Esophagus muscularis mucosa (tissue), 4 donors: Measurements from ENCODE around the gene SSC5D. TPM values are rescaled to one million over a fixed set of nuclear protein-coding genes. Genes with fewer than 3 reads are reported as not detected.

Experiments used
- DNase-seq: peaks from one replicate; pipeline ENCODE4 v3.0.0-alpha.2; 2017; ENCODE audit errors: extremely low spot score
- H3K27ac ChIP-seq, 4 donors: fragments of 200-600 bp; sonication (generic); replicated peaks in 1 of 4; 1 replicate in 3 of 4; 2 replicates in 1 of 4; pipeline ENCODE4 v1.5.1; 2016 to 2019; ENCODE audit warnings: mild to moderate bottlenecking in 1 of 4
- H3K27me3 ChIP-seq, 4 donors: fragments of 200-600 bp; sonication (generic); one replicate each; pipeline versions ENCODE4 v1.5.1 to v1.6.0; 2016 to 2019
- H3K36me3 ChIP-seq, 4 donors: fragments of 200-600 bp; sonication (generic); one replicate each; pipeline ENCODE4 v1.5.1; 2016 to 2019
- H3K4me1 ChIP-seq, 4 donors: fragments of 200-600 bp; sonication (generic); one replicate each; pipeline ENCODE4 v1.5.1; 2016 to 2019
- H3K4me3 ChIP-seq, 4 donors: fragments of 200-600 bp; sonication (generic); 1 replicate in 2 of 4; 2 replicates in 2 of 4; pipeline ENCODE4 v1.5.1; 2016 to 2019; ENCODE audit warnings: mild to moderate bottlenecking in 4 of 4, moderate library complexity in 1 of 4
- H3K9me3 ChIP-seq, 4 donors: fragments of 200-600 bp; sonication (generic); 1 replicate in 3 of 4; 2 replicates in 1 of 4; pipeline ENCODE4 v1.5.1; 2016 to 2019
- EP300 ChIP-seq: sonication (generic); formaldehyde crosslinking; IDR thresholded peaks from one replicate; pipeline ENCODE4 v1.6.1; 2017; ENCODE audit warnings: antibody characterized with exemption
- POLR2A ChIP-seq: fragments of 450-650 bp; IDR thresholded peaks from one replicate; pipeline ENCODE4 v1.6.1; 2017; ENCODE audit warnings: antibody characterized with exemption, moderate library complexity, mild to moderate bottlenecking, low read depth
- POLR2AphosphoS5 ChIP-seq, 2 donors: sonication (generic); formaldehyde crosslinking; IDR thresholded peaks; one replicate each; pipeline ENCODE4 v1.6.1; 2017; ENCODE audit warnings: antibody characterized with exemption in 2 of 2
- WGBS: methylation state at CpG from one replicate; pipeline ENCODE4 v1.1.5; 2018; 5-methylcytosine and 5-hydroxymethylcytosine counted together
- intact Hi-C: fragments of 100-400 bp; cut with DNase I; formaldehyde crosslinking; loops from one replicate; pipeline ENCODE4 v1.15.1; 2023
- total RNA-seq, 4 donors: library from RNA; depleted of rRNA; stranded (reverse); fragments of >200 nt; gene quantifications; one replicate each; pipeline versions ENCODE4 v1.1.0 to v1.2.1, GENCODE V29; 2016
- TF ChIP-seq, protein P1 (sequence below), 3 experiments: fragments of 200-600 bp in 2 of 3; fragments of 450-650 bp in 1 of 3; sonication (generic) in 2 of 3; IDR thresholded peaks; one replicate each; pipeline ENCODE4 v1.5.1; 2017 to 2019; ENCODE audit warnings: antibody characterized with exemption in 3 of 3, mild to moderate bottlenecking in 2 of 3, moderate library complexity in 1 of 3

SSC5D gene
- total RNA-seq, 4 donors from 2014 or later, result 9.5 to 41.2 (median 14.6) TPM

DNA sequence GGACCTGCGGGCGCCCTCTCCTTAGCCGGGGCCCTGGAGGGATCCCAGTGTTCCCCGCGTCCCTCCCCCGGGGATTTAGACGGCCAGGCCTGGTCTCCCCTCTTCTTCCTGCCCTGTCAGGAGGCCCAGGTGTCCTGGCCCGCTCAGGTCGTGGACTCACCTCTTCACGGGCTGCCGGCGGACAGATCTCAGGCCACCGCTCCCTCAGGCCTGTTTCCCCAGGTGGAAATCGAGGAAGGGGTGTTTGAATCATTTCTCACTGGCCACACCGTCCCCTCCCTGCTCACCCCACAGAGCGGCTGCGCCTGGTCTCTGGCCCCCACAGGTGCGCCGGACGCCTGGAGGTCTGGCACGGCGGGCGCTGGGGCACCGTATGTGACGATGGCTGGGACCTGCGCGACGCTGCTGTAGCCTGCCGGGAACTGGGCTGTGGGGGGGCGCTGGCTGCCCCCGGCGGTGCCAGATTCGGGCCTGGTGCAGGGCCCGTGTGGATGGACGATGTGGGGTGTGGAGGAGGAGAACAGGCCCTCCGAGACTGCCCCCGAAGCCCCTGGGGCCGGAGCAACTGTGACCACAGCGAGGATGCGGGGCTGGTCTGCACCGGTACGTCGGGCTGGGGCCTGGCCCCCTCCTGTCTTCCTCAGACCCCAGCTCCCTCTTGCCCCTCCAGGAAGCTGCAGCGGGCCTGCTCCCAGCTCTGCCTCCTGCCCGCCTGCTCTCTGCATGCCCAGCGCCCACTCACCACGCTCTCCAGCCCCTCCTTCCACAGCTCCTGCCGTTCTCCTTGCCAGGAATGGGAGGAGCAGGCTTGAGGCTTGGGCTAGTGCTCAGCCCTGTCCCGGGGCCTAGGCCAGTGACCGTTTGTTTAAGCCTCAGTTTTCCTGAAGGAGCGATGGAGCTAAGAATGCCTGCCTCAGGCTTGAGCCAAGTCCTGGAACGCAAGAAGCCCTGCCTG, 2.5 kb downstream of the SSC5D start:
- Histone ChIP-seq H3K9me3 (no peaks in the 10 kb centered on the region), H3K4me1 (peaks cover 43 to 96% (median 88%) of the 10 kb centered on the region in 4 donors), H3K4me3 (no peak overlapping the region), H3K27ac (peak overlapping the region; percentile 93 to 98 (median 96)), H3K36me3 (no peaks in the 10 kb centered on the region), H3K27me3 (no peaks in the 10 kb centered on the region)
- DNase-seq, result no peak
- WGBS, result 61% methylated on average over 16 of the region's 52 CpGs
- TF ChIP-seq POLR2AphosphoS5 (IDR thresholded peaks at IDR 0.05) (no peak), EP300 (no peak), POLR2A (no peak)
- TF ChIP-seq, protein P1, sequence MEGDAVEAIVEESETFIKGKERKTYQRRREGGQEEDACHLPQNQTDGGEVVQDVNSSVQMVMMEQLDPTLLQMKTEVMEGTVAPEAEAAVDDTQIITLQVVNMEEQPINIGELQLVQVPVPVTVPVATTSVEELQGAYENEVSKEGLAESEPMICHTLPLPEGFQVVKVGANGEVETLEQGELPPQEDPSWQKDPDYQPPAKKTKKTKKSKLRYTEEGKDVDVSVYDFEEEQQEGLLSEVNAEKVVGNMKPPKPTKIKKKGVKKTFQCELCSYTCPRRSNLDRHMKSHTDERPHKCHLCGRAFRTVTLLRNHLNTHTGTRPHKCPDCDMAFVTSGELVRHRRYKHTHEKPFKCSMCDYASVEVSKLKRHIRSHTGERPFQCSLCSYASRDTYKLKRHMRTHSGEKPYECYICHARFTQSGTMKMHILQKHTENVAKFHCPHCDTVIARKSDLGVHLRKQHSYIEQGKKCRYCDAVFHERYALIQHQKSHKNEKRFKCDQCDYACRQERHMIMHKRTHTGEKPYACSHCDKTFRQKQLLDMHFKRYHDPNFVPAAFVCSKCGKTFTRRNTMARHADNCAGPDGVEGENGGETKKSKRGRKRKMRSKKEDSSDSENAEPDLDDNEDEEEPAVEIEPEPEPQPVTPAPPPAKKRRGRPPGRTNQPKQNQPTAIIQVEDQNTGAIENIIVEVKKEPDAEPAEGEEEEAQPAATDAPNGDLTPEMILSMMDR (IDR thresholded peaks at IDR 0.05), result no peak
- intact Hi-C loops, result no loop called here

DNA sequence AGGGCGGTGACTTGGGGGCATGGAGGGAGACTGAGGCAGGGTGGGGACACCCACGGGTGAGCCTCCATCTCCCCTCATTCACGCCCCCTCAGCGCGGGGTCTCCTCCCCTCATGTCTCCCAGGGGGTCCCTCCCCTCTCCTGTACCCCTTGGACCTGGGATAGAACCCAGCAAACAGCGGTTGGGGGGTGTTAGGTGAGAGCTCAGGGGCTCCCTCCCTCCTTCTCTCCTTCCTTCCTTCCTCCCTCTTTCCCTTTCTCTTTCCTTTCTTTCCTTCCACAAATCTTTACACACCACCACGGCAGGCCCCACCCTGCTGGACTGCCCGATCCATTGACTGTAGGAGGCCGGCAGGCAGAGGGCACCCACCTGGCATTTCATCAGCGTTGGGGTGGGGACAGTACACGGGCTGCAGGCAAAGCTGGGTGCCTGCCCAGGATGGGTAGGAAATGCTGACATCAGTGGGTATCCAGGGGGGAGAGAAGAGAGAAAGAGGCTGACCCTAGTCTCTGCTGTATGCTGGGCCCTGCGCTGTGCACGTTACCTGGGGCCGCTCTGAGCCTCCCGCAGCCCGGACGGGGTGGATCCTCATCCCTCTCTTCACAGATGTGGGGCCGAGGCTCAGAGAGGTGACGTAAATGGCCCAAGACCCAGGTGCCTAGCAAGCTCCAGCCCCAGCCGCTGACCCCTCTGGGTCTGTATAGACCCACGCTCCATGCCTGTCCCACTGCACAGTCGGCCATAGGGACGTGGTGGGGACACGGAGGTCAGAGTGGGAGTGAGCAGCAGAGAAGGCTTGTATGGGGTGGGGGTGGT, 3.5 kb downstream of the SSC5D start:
- no peak overlapping the region for H3K4me3 ChIP-seq
- TF ChIP-seq POLR2A, result no peak
- TF ChIP-seq, protein P1 (IDR thresholded peaks at IDR 0.05), result no peak
- no peak for TF ChIP-seq EP300
- TF ChIP-seq POLR2AphosphoS5 (IDR thresholded peaks at IDR 0.05), result no peak
- H3K36me3 ChIP-seq, result peaks cover 0 to 4% (median 0%) of the 10 kb centered on the region in 4 donors
- H3K27me3 ChIP-seq, result no peaks in the 10 kb centered on the region
- intact Hi-C loops, result no loop called here
- H3K9me3 ChIP-seq, result no peaks in the 10 kb centered on the region
- H3K27ac ChIP-seq, result peak overlapping the region; percentile 93 to 98 (median 96)
- peaks cover 33 to 86% (median 78%) of the 10 kb centered on the region in 4 donors for H3K4me1 ChIP-seq
- WGBS, result 66% methylated on average over 20 of the region's 24 CpGs
- no peak for DNase-seq

DNA sequence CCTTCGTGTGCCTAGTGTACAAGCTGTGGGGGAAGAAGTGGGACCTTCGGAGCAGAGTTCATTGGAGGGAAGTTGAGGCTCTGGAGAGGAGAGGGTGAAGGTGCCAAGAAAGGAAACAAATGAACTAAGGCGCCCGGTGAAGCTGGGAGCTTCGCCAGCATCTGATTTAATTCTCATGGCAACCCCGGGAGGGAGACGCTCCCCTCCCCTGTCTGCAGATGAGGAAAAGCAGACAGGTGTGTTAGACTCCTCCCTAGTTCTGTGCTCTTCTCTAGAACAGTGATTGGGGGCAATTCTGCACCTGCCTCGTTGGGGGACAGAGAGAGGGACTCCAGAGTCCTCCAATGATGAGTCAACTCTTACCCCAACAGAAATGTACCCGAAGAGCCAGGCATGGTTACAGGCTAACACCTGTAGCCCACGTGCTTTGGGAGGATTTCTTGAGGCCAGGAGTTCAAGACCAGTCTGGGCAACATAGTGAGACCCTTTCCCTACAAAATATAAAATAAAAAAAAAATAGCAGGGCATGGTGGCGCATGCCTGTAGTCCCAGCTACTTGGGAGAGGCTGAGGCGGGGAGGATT, 4.2 kb downstream of the SSC5D start:
- TF ChIP-seq POLR2AphosphoS5 (IDR thresholded peaks at IDR 0.05) (no peak), POLR2A (no peak), EP300 (no peak)
- TF ChIP-seq, protein P1 (IDR thresholded peaks at IDR 0.05), result no peak
- 35% methylated on average over 11 of the region's 12 CpGs for WGBS
- Histone ChIP-seq H3K36me3 (peaks cover 0 to 4% (median 0%) of the 10 kb centered on the region in 4 donors), H3K4me3 (no peak overlapping the region), H3K9me3 (no peaks in the 10 kb centered on the region), H3K27me3 (no peaks in the 10 kb centered on the region), H3K27ac (peak overlapping the region; percentile 93 to 98 (median 96)), H3K4me1 (peaks cover 26 to 79% (median 71%) of the 10 kb centered on the region in 4 donors)
- DNase-seq, result no peak
- intact Hi-C loops, result no loop called here

DNA sequence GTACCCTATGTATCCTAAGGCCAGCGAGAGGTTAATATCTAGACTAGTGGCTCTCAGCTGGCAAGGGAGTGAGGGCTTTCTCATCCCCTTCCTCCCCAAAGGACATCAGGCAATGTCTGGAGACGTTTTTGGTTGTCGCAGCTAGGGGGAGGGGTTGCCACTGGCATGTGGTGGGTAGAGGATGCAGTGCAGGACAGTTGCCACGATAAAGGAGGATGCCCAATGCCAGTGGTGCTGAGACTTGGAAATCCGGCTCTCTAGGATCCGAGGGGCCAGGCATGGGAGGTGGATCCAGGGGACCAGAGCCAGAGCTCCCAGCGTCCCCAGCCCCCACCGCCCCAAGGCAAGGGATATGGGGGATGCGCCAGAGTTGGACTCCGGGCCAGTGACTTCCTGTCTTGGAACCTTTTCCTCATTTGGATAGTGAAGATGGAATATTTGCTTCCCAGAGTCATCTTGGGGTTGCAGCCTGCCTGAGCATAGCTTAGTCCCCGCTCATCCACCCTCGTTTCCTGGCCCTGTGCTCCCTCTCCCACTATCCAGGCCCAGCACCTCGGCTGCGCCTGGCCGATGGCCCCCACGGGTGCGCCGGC, 4.9 kb downstream of the SSC5D start:
- intact Hi-C loops, result no loop called here
- TF ChIP-seq, protein P1 (IDR thresholded peaks at IDR 0.05), result no peak
- peak in 1 of 2 donors; percentile 14 for TF ChIP-seq POLR2AphosphoS5 (IDR thresholded peaks at IDR 0.05)
- no peak for TF ChIP-seq POLR2A
- no peak for TF ChIP-seq EP300
- H3K27me3 ChIP-seq, result peaks cover 0 to 1% (median 0%) of the 10 kb centered on the region in 4 donors

More for the DNA sequence above, 4.9 kb downstream of the SSC5D start:
- Histone ChIP-seq H3K27ac (peak overlapping the region; percentile 72 to 98 (median 96)), H3K4me3 (peak overlapping the region; percentile 20 to 50 (median 32)), H3K36me3 (peaks cover 0 to 4% (median 2%) of the 10 kb centered on the region in 4 donors), H3K9me3 (no peaks in the 10 kb centered on the region), H3K4me1 (peaks cover 20 to 76% (median 64%) of the 10 kb centered on the region in 4 donors)
- 34% methylated on average over 7 of the region's 18 CpGs for WGBS
- DNase-seq, result no peak
